Measurements from ENCODE around the gene THADA.

The THADA gene

DNA sequence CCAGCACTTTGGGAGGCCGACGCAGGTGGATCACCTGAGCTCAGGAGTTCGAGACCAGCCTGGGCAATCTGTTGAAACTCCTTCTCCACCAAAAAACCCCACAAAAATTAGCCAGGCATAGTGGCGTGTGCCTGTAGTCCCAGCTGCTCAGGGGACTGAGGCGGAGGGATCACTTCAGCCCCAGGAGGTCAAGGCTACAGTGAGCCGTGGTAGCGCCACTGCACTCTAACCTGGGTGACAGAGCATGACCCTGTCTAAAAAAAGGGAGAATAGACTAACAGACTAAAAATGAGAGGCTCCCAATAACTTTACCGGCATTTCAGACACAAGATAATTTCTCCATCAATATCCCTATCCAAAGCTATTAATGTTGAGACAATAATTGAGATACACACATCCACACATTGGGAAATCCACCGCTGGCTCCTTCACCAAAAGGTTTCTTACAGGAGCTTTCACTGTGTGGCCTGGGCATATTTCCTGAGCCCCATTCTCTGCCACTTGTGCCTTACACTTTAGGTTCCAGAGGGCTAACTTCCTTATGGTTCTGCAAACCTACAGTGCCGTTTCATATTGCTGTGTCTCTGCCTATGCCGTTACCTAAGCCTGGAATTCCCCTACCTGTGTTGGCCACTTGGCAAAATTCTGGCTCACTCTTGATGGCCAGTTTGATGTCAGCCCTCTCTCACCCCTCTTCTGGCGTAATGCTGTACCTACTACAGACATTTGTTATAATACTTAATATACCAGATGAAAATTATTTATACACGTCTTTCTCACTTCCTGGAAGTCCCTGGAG, 253.7 kb downstream of the THADA start:
- Histone ChIP-seq H3K36me3 (ENCODE audit: insufficient read depth, low read length) (no peaks in the 10 kb centered on the region), H3K9me2 (ENCODE audit: low read depth, low read length) (no peaks in the 10 kb centered on the region), H3K9me3 (ENCODE audit: low read length) (no peaks in the 10 kb centered on the region), H2AFZ (ENCODE audit: low read length) (no peak overlapping the region), H3K27ac (ENCODE audit: low read depth, low read length, poor library complexity, severe bottlenecking) (no peak overlapping the region), H3K27me3 (ENCODE audit: insufficient read depth, low read length) (no peaks in the 10 kb centered on the region), H3K9ac (ENCODE audit: low read length) (no peak overlapping the region), H3F3A (ENCODE audit: insufficient read depth, low read length) (no peaks in the 10 kb centered on the region), H3K4me2 (ENCODE audit: low read length) (no peak overlapping the region), H3K4me3 (ENCODE audit: low read depth, low read length, poor library complexity, severe bottlenecking) (no peak overlapping the region), H3K79me2 (ENCODE audit: insufficient read depth, low read length) (no peaks in the 10 kb centered on the region), H4K20me1 (ENCODE audit: insufficient read depth, low read length) (no peaks in the 10 kb centered on the region), H3K4me1 (ENCODE audit: insufficient read depth, low read length, severe bottlenecking) (peaks cover 20% of the 10 kb centered on the region)
- TF ChIP-seq EZH2 (IDR thresholded peaks at IDR 0.05; ENCODE audit: borderline replicate concordance, low read length): no peak
- TF ChIP-seq, protein P1, sequence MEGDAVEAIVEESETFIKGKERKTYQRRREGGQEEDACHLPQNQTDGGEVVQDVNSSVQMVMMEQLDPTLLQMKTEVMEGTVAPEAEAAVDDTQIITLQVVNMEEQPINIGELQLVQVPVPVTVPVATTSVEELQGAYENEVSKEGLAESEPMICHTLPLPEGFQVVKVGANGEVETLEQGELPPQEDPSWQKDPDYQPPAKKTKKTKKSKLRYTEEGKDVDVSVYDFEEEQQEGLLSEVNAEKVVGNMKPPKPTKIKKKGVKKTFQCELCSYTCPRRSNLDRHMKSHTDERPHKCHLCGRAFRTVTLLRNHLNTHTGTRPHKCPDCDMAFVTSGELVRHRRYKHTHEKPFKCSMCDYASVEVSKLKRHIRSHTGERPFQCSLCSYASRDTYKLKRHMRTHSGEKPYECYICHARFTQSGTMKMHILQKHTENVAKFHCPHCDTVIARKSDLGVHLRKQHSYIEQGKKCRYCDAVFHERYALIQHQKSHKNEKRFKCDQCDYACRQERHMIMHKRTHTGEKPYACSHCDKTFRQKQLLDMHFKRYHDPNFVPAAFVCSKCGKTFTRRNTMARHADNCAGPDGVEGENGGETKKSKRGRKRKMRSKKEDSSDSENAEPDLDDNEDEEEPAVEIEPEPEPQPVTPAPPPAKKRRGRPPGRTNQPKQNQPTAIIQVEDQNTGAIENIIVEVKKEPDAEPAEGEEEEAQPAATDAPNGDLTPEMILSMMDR (IDR thresholded peaks at IDR 0.05; ENCODE audit: low read length): no peak

DNA sequence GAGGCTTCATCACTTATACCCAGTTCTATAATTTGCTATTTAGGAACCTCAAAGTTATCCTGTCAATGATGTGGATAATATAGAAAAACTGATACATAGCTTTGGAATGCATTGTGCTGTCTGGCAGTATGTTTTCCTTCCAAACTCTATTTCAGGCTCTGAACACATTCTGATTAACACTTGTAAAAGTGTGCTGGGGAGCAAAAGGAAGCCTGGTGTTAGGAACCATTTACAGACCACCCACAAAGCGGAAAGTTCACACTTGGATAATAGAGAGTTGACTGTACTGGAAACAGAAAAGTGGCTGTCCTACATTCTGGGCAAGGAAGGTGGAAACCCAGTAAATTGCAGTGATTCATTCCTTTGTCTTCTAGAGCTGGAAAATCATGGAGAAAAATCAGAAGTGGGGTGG, 254.9 kb downstream of the THADA start:
- H3K4me1 ChIP-seq (ENCODE audit: insufficient read depth, low read length, severe bottlenecking): peaks cover 13% of the 10 kb centered on the region
- no peaks in the 10 kb centered on the region for H4K20me1 ChIP-seq (ENCODE audit: insufficient read depth, low read length)
- TF ChIP-seq EZH2 (IDR thresholded peaks at IDR 0.05; ENCODE audit: borderline replicate concordance, low read length): no peak
- TF ChIP-seq, protein P1 (IDR thresholded peaks at IDR 0.05; ENCODE audit: low read length): no peak
- H2AFZ ChIP-seq (ENCODE audit: low read length): no peak overlapping the region
- no peak overlapping the region for H3K27ac ChIP-seq (ENCODE audit: low read depth, low read length, poor library complexity, severe bottlenecking)
- no peak overlapping the region for H3K9ac ChIP-seq (ENCODE audit: low read length)
- no peak overlapping the region for H3K4me3 ChIP-seq (ENCODE audit: low read depth, low read length, poor library complexity, severe bottlenecking)
- no peaks in the 10 kb centered on the region for H3K9me2 ChIP-seq (ENCODE audit: low read depth, low read length)
- H3K27me3 ChIP-seq (ENCODE audit: insufficient read depth, low read length): no peaks in the 10 kb centered on the region
- H3K36me3 ChIP-seq (ENCODE audit: insufficient read depth, low read length): no peaks in the 10 kb centered on the region
- no peaks in the 10 kb centered on the region for H3F3A ChIP-seq (ENCODE audit: insufficient read depth, low read length)
- H3K79me2 ChIP-seq (ENCODE audit: insufficient read depth, low read length): no peaks in the 10 kb centered on the region
- H3K4me2 ChIP-seq (ENCODE audit: low read length): no peak overlapping the region
- no peaks in the 10 kb centered on the region for H3K9me3 ChIP-seq (ENCODE audit: low read length)

DNA sequence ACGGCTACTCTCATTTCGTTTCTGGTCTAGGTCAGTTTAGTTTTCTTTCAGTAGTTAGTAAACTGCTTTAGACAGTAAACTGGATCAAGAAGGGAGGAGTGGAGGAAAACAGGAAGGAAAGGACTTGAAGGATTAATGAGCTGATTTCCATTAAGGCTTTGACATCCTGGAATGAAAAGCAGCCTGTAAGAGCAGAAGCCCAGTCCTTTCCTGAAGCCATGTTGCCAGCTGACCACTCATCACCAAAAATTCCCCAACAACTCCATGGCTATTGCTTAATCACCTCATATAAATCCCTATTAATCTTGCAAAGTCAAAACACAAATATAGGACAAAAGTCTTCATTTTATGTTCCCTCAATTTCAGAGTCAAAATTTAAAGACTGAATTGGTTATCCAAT, 255.8 kb downstream of the THADA start:
- no peak for TF ChIP-seq EZH2 (IDR thresholded peaks at IDR 0.05; ENCODE audit: borderline replicate concordance, low read length)
- TF ChIP-seq, protein P1 (IDR thresholded peaks at IDR 0.05; ENCODE audit: low read length): no peak
- H2AFZ ChIP-seq (ENCODE audit: low read length): no peak overlapping the region
- no peaks in the 10 kb centered on the region for H3K79me2 ChIP-seq (ENCODE audit: insufficient read depth, low read length)
- no peaks in the 10 kb centered on the region for H3K9me2 ChIP-seq (ENCODE audit: low read depth, low read length)
- H3K9me3 ChIP-seq (ENCODE audit: low read length): no peaks in the 10 kb centered on the region
- no peaks in the 10 kb centered on the region for H3K36me3 ChIP-seq (ENCODE audit: insufficient read depth, low read length)
- no peak overlapping the region for H3K4me2 ChIP-seq (ENCODE audit: low read length)
- H3F3A ChIP-seq (ENCODE audit: insufficient read depth, low read length): no peaks in the 10 kb centered on the region
- no peak overlapping the region for H3K9ac ChIP-seq (ENCODE audit: low read length)
- no peak overlapping the region for H3K4me3 ChIP-seq (ENCODE audit: low read depth, low read length, poor library complexity, severe bottlenecking)
- H3K4me1 ChIP-seq (ENCODE audit: insufficient read depth, low read length, severe bottlenecking): peaks cover 6% of the 10 kb centered on the region
- no peaks in the 10 kb centered on the region for H3K27me3 ChIP-seq (ENCODE audit: insufficient read depth, low read length)
- no peaks in the 10 kb centered on the region for H4K20me1 ChIP-seq (ENCODE audit: insufficient read depth, low read length)
- no peak overlapping the region for H3K27ac ChIP-seq (ENCODE audit: low read depth, low read length, poor library complexity, severe bottlenecking)
